PC-3 (cell line): ENCODE data around the gene LSM2.

ENCODE experiments used
- EZH2 ChIP-seq: fragments of 300-600 bp; sonication (generic); IDR thresholded peaks from one replicate; pipeline ENCODE4 v1.6.1; 2017; ENCODE audit warnings: antibody characterized with exemption, mild to moderate bottlenecking, low read length; ENCODE audit not compliant: unreplicated experiment
- EZH2phosphoT487 ChIP-seq: fragments of 300-600 bp; sonication (generic); IDR thresholded peaks from 2 replicates; pipeline ENCODE4 v1.6.1; 2018; ENCODE audit warnings: mild to moderate bottlenecking, antibody characterized with exemption, low read length, borderline replicate concordance
- TF ChIP-seq, protein P1 (sequence below): fragments of 300-600 bp; sonication (generic); conservative IDR thresholded peaks from 2 replicates; pipeline ENCODE4 v1.5.1; 2017; ENCODE audit warnings: antibody characterized with exemption, low read depth, mild to moderate bottlenecking, low read length

DNA sequence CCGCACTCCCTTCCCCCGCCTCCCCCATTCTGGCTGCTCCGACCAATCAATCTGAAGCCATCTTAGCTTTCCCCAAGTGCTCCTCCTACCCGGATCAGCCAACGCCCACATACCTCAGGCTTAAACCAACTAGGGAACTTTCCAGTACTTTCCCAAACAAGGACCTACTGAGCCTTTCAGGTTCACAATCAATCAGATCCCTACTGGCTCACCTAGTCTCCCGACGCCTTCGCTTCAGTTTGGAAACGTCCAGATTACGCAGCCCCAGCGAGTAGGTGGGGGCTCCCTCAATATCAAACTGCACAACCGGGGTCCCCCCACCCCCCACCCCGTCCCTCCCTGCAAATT is 7.9 kb upstream of the LSM2 start:
- TF ChIP-seq, protein P1, sequence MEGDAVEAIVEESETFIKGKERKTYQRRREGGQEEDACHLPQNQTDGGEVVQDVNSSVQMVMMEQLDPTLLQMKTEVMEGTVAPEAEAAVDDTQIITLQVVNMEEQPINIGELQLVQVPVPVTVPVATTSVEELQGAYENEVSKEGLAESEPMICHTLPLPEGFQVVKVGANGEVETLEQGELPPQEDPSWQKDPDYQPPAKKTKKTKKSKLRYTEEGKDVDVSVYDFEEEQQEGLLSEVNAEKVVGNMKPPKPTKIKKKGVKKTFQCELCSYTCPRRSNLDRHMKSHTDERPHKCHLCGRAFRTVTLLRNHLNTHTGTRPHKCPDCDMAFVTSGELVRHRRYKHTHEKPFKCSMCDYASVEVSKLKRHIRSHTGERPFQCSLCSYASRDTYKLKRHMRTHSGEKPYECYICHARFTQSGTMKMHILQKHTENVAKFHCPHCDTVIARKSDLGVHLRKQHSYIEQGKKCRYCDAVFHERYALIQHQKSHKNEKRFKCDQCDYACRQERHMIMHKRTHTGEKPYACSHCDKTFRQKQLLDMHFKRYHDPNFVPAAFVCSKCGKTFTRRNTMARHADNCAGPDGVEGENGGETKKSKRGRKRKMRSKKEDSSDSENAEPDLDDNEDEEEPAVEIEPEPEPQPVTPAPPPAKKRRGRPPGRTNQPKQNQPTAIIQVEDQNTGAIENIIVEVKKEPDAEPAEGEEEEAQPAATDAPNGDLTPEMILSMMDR = no peak
- TF ChIP-seq EZH2 = no peak
- no peak for TF ChIP-seq EZH2phosphoT487
